ENCODE data around the gene ETNPPL. TPM values are rescaled to one million over a fixed set of nuclear protein-coding genes. Genes with fewer than 3 reads are reported as not detected.

Gene ETNPPL
- total RNA-seq, 1 experiment from 2014 or later: 0.66 TPM

- no peak for TF ChIP-seq AFF4 (CRISPR knock-in tag; IDR thresholded peaks at IDR 0.05; ENCODE audit: borderline replicate concordance)
- no peak for TF ChIP-seq ATF1 (CRISPR knock-in tag; IDR thresholded peaks at IDR 0.05)
- TF ChIP-seq ETV6 (CRISPR knock-in tag; IDR thresholded peaks at IDR 0.05): no peak
- no peak for TF ChIP-seq ZNF219 (CRISPR knock-in tag; IDR thresholded peaks at IDR 0.05; ENCODE audit: borderline replicate concordance)
- no peak for TF ChIP-seq FOXP1 (CRISPR knock-in tag; IDR thresholded peaks at IDR 0.05; ENCODE audit: borderline replicate concordance)
- no peak for TF ChIP-seq ZBTB21 (CRISPR knock-in tag; IDR thresholded peaks at IDR 0.05; ENCODE audit: borderline replicate concordance)
- no peak for TF ChIP-seq KAT7 (CRISPR knock-in tag; IDR thresholded peaks at IDR 0.05; ENCODE audit: borderline replicate concordance)
- no peak for TF ChIP-seq MLX (CRISPR knock-in tag; IDR thresholded peaks at IDR 0.05)
These were observed 45.5 kb downstream of the ETNPPL start (continued) for GRCh38 chr4:108717386-108717785.

- ATAC-seq (no peak), DNase-seq (ENCODE audit: low spot score) (no peak)
- peaks cover 18% of the 10 kb centered on the region for H3K9me3 Mint-ChIP-seq
- H3K36me3 Mint-ChIP-seq: no peaks in the 10 kb centered on the region; the same call in 1 of the 2 replicates
- H3K4me3 Mint-ChIP-seq: no peak overlapping the region
- ChIA-PET CTCF (no interaction called here), POLR2A (no interaction called here)
- peaks cover 3% of the 10 kb centered on the region; the same call in 1 of the 2 replicates for H3K27me3 Mint-ChIP-seq (ENCODE audit: low read depth)
- peaks cover 37% of the 10 kb centered on the region for H3K4me1 Mint-ChIP-seq
- H3K27ac Mint-ChIP-seq: no peak overlapping the region
- TF ChIP-seq ZSCAN18 (CRISPR knock-in tag; IDR thresholded peaks at IDR 0.05) (no peak), ETV6 (CRISPR knock-in tag; IDR thresholded peaks at IDR 0.05) (no peak), ZNF425 (CRISPR knock-in tag; conservative IDR thresholded peaks at IDR 0.05) (no peak), USF2 (CRISPR knock-in tag; IDR thresholded peaks at IDR 0.05) (no peak), E2F1 (CRISPR knock-in tag; IDR thresholded peaks at IDR 0.05) (no peak), ESRRA (CRISPR knock-in tag; IDR thresholded peaks at IDR 0.05; ENCODE audit: borderline replicate concordance) (no peak), MXD4 (CRISPR knock-in tag; IDR thresholded peaks at IDR 0.05; ENCODE audit: borderline replicate concordance) (no peak), ELF4 (CRISPR knock-in tag; IDR thresholded peaks at IDR 0.05; ENCODE audit: low read depth) (no peak), KAT7 (CRISPR knock-in tag; IDR thresholded peaks at IDR 0.05; ENCODE audit: borderline replicate concordance) (no peak), NFATC4 (CRISPR knock-in tag; IDR thresholded peaks at IDR 0.05) (no peak), ZNF317 (CRISPR knock-in tag; IDR thresholded peaks at IDR 0.05; ENCODE audit: borderline replicate concordance, low read depth) (no peak), PREB (CRISPR knock-in tag; IDR thresholded peaks at IDR 0.05; ENCODE audit: borderline replicate concordance) (no peak), SP1 (CRISPR knock-in tag; conservative IDR thresholded peaks at IDR 0.05) (no peak), NR1H2 (CRISPR knock-in tag; IDR thresholded peaks at IDR 0.05) (no peak), SOX15 (CRISPR knock-in tag; IDR thresholded peaks at IDR 0.05) (no peak)
These were observed 46.5 kb downstream of the ETNPPL start for GRCh38 chr4:108716340-108716739.
